Neural cell (in vitro differentiated cells): Measurements from ENCODE around the gene COQ8B.
A peak's percentile ranks its signal among the peaks of the same experiment; 100 is the strongest.

Experiments
- CTCF ChIP-seq: fragments of 450-650 bp; IDR thresholded peaks from 2 replicates; pipeline ENCODE4 v1.5.1; 2014; ENCODE audit warnings: antibody characterized with exemption, mild to moderate bottlenecking, moderate library complexity; ENCODE audit not compliant: poor library complexity, severe bottlenecking
- EP300 ChIP-seq: fragments of 450-650 bp; conservative IDR thresholded peaks from 2 replicates; pipeline ENCODE4 v1.6.1; 2014; ENCODE audit warnings: antibody characterized with exemption, mild to moderate bottlenecking, moderate library complexity; ENCODE audit not compliant: poor library complexity, severe bottlenecking
- POLR2AphosphoS5 ChIP-seq: IDR thresholded peaks from 2 replicates; pipeline ENCODE4 v1.6.1; 2012
- REST ChIP-seq: IDR thresholded peaks from 2 replicates; pipeline ENCODE4 v1.6.1; 2012; ENCODE audit warnings: borderline replicate concordance
- SMC3 ChIP-seq: fragments of 450-650 bp; conservative IDR thresholded peaks from 2 replicates; pipeline ENCODE4 v1.6.1; 2014; ENCODE audit warnings: antibody characterized with exemption, mild to moderate bottlenecking, moderate library complexity; ENCODE audit not compliant: poor library complexity
- TAF1 ChIP-seq: IDR thresholded peaks from 2 replicates; pipeline ENCODE4 v1.6.1; 2012; ENCODE audit warnings: low read depth

DNA sequence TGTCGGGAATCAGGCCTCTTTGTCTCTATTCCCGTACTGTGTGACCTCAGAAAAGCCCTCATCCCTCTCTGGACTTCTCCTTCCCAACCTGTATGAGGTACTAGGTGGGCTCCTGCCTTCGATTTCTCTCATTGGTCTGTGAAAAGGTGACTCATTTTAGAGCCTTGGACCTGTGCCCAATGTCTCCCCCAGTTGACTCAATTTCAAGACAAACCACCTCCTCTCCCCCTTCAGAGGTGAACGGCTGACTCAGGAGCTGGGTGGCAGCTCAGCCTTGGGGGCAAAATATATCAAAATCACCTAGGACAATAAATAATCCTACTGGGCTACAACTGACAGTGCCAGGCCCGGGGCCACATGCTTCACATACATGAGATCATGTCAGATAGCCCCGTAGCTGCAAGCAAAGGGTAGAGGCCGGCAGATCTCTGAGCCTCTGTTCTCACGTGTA, 630 bp downstream of the COQ8B start:
- TF ChIP-seq CTCF (no peak), EP300 (no peak), REST (no peak), POLR2AphosphoS5 (no peak), SMC3 (no peak), TAF1 (peak; percentile 0)
